Brain microvascular endothelial cell (primary cell): ENCODE measurements around the gene CAMK1D.

ENCODE experiments used
- DNase-seq: peaks from one replicate; pipeline ENCODE4 v3.0.0-alpha.2; 2020
- H3K27ac ChIP-seq: fragments of 250-450 bp; sonication (Bioruptor Pico); 2 replicates; pipeline ENCODE4 v1.5.1; 2020; ENCODE audit warnings: mild to moderate bottlenecking, moderate library complexity
- H3K27me3 ChIP-seq: fragments of 250-450 bp; sonication (Bioruptor Pico); replicated peaks from 2 replicates; pipeline ENCODE4 v1.5.1; 2020; ENCODE audit warnings: mild to moderate bottlenecking
- H3K36me3 ChIP-seq: fragments of 250-450 bp; sonication (Bioruptor Pico); replicated peaks from 2 replicates; pipeline ENCODE4 v1.5.1; 2020; ENCODE audit warnings: mild to moderate bottlenecking
- H3K4me3 ChIP-seq: 2 replicates; pipeline ENCODE4 v1.5.1; 2011; ENCODE audit warnings: low read depth, mild to moderate bottlenecking, control low read depth, low read length, moderate library complexity
- in situ Hi-C: cut with HindIII; loops from 2 replicates; pipeline ENCODE4 v1.10.0; 2017; ENCODE audit warnings: low sequenced_read_pairs, low pct_ligation_motif_present
- TF ChIP-seq, protein P1 (sequence below): IDR thresholded peaks from 2 replicates; pipeline ENCODE4 v1.5.1; 2011; ENCODE audit warnings: low read depth, mild to moderate bottlenecking, moderate library complexity, low read length, control low read depth, inconsistent platforms; ENCODE audit errors: missing control alignments

Gene CAMK1D

DNA sequence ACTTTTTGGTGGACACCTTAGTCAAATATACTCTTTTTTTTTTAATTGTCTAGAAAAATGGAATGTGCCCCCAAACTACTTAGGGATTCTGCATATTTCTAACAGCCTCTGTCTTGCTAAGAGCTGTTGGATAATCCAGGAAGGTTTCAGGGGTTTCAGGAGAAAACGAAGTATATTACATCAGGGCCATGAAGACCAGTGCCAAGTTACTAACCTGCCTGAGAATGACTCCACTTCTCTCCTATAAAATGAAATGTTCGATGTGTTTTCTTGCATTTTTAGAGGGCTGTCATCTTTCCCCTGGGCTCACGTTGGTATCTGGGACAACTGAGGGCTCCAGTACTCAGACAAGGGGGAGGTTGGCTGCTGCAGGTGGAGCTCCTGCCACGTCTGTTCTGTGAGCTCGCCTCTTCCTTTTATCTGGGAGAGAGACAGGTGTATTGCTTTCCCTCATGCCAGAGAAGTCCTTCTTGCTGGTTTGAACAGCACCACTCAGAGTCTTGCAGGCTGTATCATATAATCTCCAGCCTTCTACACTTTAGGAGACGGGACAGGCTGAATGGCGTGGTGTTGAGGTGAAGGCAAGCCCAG, 71.3 kb downstream of the CAMK1D start:
- no peak overlapping the region for H3K4me3 ChIP-seq
- TF ChIP-seq, protein P1, sequence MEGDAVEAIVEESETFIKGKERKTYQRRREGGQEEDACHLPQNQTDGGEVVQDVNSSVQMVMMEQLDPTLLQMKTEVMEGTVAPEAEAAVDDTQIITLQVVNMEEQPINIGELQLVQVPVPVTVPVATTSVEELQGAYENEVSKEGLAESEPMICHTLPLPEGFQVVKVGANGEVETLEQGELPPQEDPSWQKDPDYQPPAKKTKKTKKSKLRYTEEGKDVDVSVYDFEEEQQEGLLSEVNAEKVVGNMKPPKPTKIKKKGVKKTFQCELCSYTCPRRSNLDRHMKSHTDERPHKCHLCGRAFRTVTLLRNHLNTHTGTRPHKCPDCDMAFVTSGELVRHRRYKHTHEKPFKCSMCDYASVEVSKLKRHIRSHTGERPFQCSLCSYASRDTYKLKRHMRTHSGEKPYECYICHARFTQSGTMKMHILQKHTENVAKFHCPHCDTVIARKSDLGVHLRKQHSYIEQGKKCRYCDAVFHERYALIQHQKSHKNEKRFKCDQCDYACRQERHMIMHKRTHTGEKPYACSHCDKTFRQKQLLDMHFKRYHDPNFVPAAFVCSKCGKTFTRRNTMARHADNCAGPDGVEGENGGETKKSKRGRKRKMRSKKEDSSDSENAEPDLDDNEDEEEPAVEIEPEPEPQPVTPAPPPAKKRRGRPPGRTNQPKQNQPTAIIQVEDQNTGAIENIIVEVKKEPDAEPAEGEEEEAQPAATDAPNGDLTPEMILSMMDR, result no peak
- DNase-seq, result no peak
- in situ Hi-C loops, result no loop called here
- no peaks in the 10 kb centered on the region for H3K27me3 ChIP-seq
- no peaks in the 10 kb centered on the region for H3K36me3 ChIP-seq
- H3K27ac ChIP-seq, result no peak overlapping the region

DNA sequence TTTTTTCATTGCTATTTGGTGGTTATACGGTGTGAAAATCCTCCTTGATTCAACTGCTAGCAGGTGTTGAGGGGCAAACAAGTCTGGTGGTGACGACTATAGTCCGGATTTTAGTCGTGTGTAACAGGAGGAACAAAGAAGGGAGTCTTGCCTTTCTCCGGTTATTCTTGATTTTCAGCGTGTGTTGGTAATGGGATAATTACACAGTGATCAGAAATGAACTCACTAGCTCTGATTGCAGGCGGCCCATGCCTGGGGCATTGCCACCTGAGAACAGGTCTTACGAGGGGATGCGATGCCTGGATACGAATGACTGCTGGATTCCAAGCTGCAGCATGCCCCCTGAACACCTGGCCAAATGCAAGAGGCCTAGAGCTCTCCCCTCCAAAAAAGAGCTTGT, 72.8 kb downstream of the CAMK1D start:
- DNase-seq, result no peak
- no peaks in the 10 kb centered on the region for H3K27me3 ChIP-seq
- in situ Hi-C loops, result no loop called here
- no peaks in the 10 kb centered on the region for H3K36me3 ChIP-seq
- TF ChIP-seq, protein P1, result no peak
- no peak overlapping the region for H3K4me3 ChIP-seq
- H3K27ac ChIP-seq, result no peak overlapping the region

DNA sequence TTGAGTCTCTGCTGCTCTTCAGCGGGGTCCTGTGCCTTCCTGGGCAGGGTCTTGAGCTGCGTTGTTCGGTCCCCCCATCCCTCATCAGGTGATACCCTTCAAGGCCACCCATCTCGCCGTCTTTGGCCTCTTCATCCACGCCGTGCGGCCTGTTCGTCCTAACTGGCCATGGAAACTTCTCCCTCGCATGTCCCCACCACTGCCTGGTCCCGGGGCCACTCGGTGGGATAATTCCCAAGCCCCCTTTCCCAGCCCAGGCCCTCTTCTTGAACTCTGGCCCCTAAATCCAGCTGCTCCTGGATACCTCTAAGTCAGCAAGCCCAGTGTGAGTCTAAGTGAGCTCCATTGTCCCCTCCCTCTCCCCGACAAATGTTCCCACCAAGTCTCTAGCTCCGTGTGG, 74.5 kb downstream of the CAMK1D start:
- Histone ChIP-seq H3K27ac (no peak overlapping the region), H3K36me3 (no peaks in the 10 kb centered on the region), H3K27me3 (no peaks in the 10 kb centered on the region), H3K4me3 (no peak overlapping the region)
- TF ChIP-seq, protein P1, result no peak
- DNase-seq, result no peak
- in situ Hi-C loops, result no loop called here

DNA sequence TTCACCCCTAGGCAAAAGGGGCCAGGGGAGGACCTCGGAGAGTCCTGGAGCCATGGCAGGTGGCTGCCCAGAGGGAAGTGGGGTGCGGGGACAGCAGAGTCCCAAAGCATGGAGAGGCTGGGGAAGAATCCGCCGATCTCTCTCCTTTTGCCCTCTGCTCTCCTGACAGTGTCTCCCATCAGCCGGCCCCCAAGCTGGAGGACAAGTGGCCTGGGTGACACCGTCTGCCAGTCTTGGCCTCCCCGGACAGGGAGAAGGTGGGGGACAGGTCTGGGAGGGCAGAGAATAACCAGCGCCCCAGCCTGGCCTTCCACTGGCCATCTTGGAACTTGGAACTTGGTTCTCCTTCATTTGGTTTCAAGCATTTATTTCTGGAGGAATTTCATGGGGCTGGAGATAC, 77.9 kb downstream of the CAMK1D start:
- H3K27me3 ChIP-seq, result no peaks in the 10 kb centered on the region
- no peak for DNase-seq
- no peak overlapping the region for H3K4me3 ChIP-seq
- in situ Hi-C loops, result no loop called here
- TF ChIP-seq, protein P1, result no peak
- H3K27ac ChIP-seq, result no peak overlapping the region
- no peaks in the 10 kb centered on the region for H3K36me3 ChIP-seq

DNA sequence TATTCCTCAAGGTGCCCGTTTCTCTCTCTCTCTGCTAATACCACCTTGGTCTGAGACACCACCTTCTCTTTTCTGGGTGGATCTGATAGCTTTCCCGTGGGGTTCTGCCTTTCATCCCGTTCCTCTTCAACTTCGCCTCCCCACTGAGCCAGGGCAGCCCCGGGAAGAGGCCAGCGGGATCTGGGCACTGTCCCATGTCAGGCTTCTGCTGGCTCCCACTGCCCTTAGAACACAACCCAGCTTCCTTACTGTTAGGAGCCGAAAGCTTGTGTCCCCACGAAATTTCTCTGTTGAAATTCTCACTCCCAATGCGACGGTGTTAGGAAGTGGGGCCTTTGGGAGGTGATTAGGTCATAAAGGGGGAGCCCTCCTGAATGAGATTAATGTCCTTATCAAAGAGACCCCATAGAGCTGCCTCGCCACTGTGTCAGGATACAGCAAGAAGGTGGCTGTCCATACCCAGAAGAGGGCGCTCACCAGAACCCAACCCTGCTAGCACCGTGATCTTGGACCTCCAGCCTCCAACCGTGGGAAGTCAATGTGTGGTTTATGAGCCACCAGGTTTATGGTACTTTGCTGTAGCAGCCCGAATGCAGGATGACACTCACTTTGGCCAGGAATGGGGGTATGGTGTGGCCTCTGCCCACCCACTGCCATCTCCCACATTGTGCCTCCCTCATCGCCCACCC, 79.2 kb downstream of the CAMK1D start:
- Histone ChIP-seq H3K27ac (no peak overlapping the region), H3K4me3 (no peak overlapping the region), H3K27me3 (no peaks in the 10 kb centered on the region), H3K36me3 (no peaks in the 10 kb centered on the region)
- no peak for DNase-seq
- in situ Hi-C loops, result no loop called here
- TF ChIP-seq, protein P1, result no peak

DNA sequence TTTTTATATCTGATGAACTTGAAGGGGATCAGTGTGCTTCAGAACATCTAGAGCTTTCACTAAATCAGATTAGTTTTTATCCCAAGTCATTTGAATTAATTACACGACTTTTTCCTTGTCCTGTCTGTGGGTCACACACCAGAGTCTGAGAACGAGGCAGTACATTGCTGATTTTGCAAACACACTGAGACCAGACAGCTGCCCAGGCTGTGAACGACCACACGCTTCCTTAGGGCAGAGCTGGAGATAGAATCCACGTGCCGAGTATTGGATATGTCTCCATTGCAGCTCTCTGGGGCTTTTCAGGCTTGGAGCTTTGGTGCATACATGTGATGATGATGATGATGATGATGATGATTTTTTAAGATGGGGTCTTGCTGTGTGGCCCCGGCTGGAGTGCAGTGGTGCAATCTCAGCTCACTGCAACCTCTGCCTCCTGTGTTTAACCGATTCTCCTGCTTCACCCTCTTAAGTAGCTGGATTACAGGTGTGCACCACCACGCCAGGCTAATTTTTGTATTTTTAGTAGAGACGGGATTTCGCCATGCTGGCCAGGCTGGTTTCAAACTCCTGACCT, 81.1 kb downstream of the CAMK1D start:
- TF ChIP-seq, protein P1, result no peak

More for the DNA sequence above, 81.1 kb downstream of the CAMK1D start:
- no peak for DNase-seq
- Histone ChIP-seq H3K27ac (no peak overlapping the region), H3K36me3 (no peaks in the 10 kb centered on the region), H3K27me3 (no peaks in the 10 kb centered on the region), H3K4me3 (no peak overlapping the region)
- in situ Hi-C loops, result no loop called here
